Ishikawa (cell line): ENCODE data around the gene ZC3H4.

Experiments used
- CEBPB ChIP-seq: IDR thresholded peaks from 2 replicates; pipeline ENCODE4 v1.6.1; 2012
- EGR1 ChIP-seq: IDR thresholded peaks from 2 replicates; pipeline ENCODE4 v1.6.1; 2012
- EP300 ChIP-seq: IDR thresholded peaks from 2 replicates; pipeline ENCODE4 v1.6.1; 2012; ENCODE audit warnings: borderline replicate concordance
- FOXM1 ChIP-seq: IDR thresholded peaks from 2 replicates; pipeline ENCODE4 v1.6.1; 2012; ENCODE audit warnings: low read depth, borderline replicate concordance
- NFIC ChIP-seq: IDR thresholded peaks from 2 replicates; pipeline ENCODE4 v1.6.1; 2012
- RAD21 ChIP-seq: IDR thresholded peaks from 2 replicates; pipeline ENCODE4 v1.6.1; 2012; ENCODE audit warnings: low read depth
- TAF1 ChIP-seq: IDR thresholded peaks from 2 replicates; pipeline ENCODE4 v1.6.1; 2012; ENCODE audit warnings: low read depth, mild to moderate bottlenecking
- TCF12 ChIP-seq: IDR thresholded peaks from 2 replicates; pipeline ENCODE4 v1.6.1; 2012; ENCODE audit warnings: low read depth
- TEAD4 ChIP-seq: IDR thresholded peaks from 2 replicates; pipeline ENCODE4 v1.6.1; 2012
- YY1 ChIP-seq: IDR thresholded peaks from 2 replicates; pipeline ENCODE4 v1.6.1; 2012; ENCODE audit warnings: low read depth
- TF ChIP-seq, protein P1 (sequence below): IDR thresholded peaks from 2 replicates; pipeline ENCODE4 v1.6.1; 2012
- TF ChIP-seq, protein P2 (sequence below): IDR thresholded peaks from 2 replicates; pipeline ENCODE4 v1.6.1; 2012; ENCODE audit warnings: low read depth, mild to moderate bottlenecking
- TF ChIP-seq, protein P3 (sequence below): IDR thresholded peaks from 2 replicates; pipeline ENCODE4 v1.6.1; 2012

DNA sequence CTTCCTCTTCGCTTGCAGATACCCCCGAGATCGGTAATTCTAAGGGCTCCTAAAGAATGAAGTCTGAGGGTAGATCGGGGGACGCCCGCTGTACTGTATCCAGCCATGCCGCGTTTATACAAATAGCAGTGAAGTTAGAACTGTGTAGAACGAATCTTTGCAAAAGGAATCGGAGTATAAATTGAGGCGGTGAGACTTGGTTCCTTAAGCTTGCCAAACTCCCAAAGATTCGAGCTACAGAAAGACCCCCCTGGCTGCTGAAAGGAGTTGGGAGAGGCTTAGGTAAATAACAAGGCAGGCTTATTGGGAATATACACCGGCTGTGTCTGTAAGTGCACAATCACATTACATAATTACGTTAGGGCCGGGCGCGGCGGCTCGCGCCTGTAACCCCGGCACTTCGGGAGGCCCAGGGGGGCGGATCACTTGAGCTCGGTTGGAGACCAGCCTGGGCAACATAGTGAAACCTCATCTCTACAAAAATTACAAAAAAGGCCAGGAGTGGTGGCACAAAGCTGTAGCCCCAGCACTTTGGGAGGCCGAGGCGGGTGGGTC lies 77.4 kb downstream of the ZC3H4 start:
- TF ChIP-seq RAD21, result no peak
- TF ChIP-seq, protein P1, sequence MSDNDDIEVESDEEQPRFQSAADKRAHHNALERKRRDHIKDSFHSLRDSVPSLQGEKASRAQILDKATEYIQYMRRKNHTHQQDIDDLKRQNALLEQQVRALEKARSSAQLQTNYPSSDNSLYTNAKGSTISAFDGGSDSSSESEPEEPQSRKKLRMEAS, result no peak
- no peak for TF ChIP-seq EP300
- TF ChIP-seq FOXM1, result no peak
- no peak for TF ChIP-seq YY1
- TF ChIP-seq, protein P2, sequence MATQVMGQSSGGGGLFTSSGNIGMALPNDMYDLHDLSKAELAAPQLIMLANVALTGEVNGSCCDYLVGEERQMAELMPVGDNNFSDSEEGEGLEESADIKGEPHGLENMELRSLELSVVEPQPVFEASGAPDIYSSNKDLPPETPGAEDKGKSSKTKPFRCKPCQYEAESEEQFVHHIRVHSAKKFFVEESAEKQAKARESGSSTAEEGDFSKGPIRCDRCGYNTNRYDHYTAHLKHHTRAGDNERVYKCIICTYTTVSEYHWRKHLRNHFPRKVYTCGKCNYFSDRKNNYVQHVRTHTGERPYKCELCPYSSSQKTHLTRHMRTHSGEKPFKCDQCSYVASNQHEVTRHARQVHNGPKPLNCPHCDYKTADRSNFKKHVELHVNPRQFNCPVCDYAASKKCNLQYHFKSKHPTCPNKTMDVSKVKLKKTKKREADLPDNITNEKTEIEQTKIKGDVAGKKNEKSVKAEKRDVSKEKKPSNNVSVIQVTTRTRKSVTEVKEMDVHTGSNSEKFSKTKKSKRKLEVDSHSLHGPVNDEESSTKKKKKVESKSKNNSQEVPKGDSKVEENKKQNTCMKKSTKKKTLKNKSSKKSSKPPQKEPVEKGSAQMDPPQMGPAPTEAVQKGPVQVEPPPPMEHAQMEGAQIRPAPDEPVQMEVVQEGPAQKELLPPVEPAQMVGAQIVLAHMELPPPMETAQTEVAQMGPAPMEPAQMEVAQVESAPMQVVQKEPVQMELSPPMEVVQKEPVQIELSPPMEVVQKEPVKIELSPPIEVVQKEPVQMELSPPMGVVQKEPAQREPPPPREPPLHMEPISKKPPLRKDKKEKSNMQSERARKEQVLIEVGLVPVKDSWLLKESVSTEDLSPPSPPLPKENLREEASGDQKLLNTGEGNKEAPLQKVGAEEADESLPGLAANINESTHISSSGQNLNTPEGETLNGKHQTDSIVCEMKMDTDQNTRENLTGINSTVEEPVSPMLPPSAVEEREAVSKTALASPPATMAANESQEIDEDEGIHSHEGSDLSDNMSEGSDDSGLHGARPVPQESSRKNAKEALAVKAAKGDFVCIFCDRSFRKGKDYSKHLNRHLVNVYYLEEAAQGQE, result no peak
- TF ChIP-seq, protein P3, sequence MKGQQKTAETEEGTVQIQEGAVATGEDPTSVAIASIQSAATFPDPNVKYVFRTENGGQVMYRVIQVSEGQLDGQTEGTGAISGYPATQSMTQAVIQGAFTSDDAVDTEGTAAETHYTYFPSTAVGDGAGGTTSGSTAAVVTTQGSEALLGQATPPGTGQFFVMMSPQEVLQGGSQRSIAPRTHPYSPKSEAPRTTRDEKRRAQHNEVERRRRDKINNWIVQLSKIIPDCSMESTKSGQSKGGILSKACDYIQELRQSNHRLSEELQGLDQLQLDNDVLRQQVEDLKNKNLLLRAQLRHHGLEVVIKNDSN, result no peak
- no peak for TF ChIP-seq TAF1
- no peak for TF ChIP-seq NFIC
- TF ChIP-seq EGR1, result no peak
- TF ChIP-seq CEBPB, result no peak
- no peak for TF ChIP-seq TEAD4
- no peak for TF ChIP-seq TCF12
